Lung (tissue), 12 donors: Measurements from ENCODE around the gene CAPN3. TPM values are rescaled to one million over a fixed set of nuclear protein-coding genes. Genes with fewer than 3 reads are reported as not detected.

Source experiments
- ATAC-seq: fragments of 200-7000 bp; cut with Tn5 transposase; one replicate; pipeline ENCODE4 v1.9.1; 2020; ENCODE audit warnings: moderate number of reproducible peaks; ENCODE audit not compliant: insufficient read depth, low FRiP score
- DNase-seq, 3 donors: peaks; one replicate each; pipeline ENCODE4 v3.0.0-alpha.2; 2013 to 2017
- H3K27ac ChIP-seq, 2 donors: one replicate each; pipeline ENCODE4 v1.5.1; 2013; ENCODE audit warnings: mild to moderate bottlenecking in 2 of 2, moderate library complexity in 2 of 2, control low read depth in 1 of 2, inconsistent platforms in 1 of 2, low read depth in 1 of 2, low read length in 1 of 2
- H3K27me3 ChIP-seq, 3 donors: one replicate each; pipeline ENCODE4 v1.5.1; 2013; ENCODE audit warnings: low read length in 2 of 3; ENCODE audit not compliant: control insufficient read depth in 3 of 3, insufficient read depth in 3 of 3
- H3K36me3 ChIP-seq, 4 donors: one replicate each; pipeline ENCODE4 v1.5.1; 2013; ENCODE audit warnings: low read length in 4 of 4, mild to moderate bottlenecking in 1 of 4, moderate library complexity in 1 of 4; ENCODE audit not compliant: control insufficient read depth in 4 of 4, insufficient read depth in 4 of 4
- H3K4me1 ChIP-seq, 5 donors: one replicate each; pipeline ENCODE4 v1.5.1; 2013; ENCODE audit warnings: low read length in 5 of 5, mild to moderate bottlenecking in 2 of 5, moderate library complexity in 1 of 5; ENCODE audit not compliant: control insufficient read depth in 5 of 5, insufficient read depth in 5 of 5
- H3K4me3 ChIP-seq: one replicate; pipeline ENCODE4 v1.5.1; 2013; ENCODE audit warnings: mild to moderate bottlenecking, control low read depth, moderate library complexity
- H3K9ac ChIP-seq, 2 donors: one replicate each; pipeline ENCODE4 v1.5.1; 2013; ENCODE audit warnings: low read length in 2 of 2, control low read depth in 1 of 2; ENCODE audit not compliant: insufficient read depth in 1 of 2
- H3K9me3 ChIP-seq, 4 donors: one replicate each; pipeline ENCODE4 v1.5.1; 2013; ENCODE audit warnings: low read length in 3 of 4, mild to moderate bottlenecking in 1 of 4, moderate library complexity in 1 of 4; ENCODE audit not compliant: control insufficient read depth in 4 of 4, insufficient read depth in 3 of 4
- CTCF ChIP-seq: IDR thresholded peaks from 2 replicates; pipeline ENCODE4 v1.5.1; 2012; ENCODE audit warnings: mild to moderate bottlenecking; ENCODE audit errors: control extremely low read depth, extremely low read depth
- WGBS, 2 donors: extraction: QIAGEN DNeasy Blood & Tissue Kit; methylation state at CpG; one replicate each; pipeline ENCODE4 v1.1.7; 2013; 5-methylcytosine and 5-hydroxymethylcytosine counted together
- polyA plus RNA-seq, 2 donors: library from polyadenylated mRNA; stranded (reverse); fragments of 200-250 nt; gene quantifications; one replicate each; pipeline ENCODE4 v1.2.1, GENCODE V29; 2013
- total RNA-seq, 2 donors: library from RNA; depleted of rRNA in 1 of 2; stranded (reverse); fragments of >200 nt in 1 of 2; gene quantifications; one replicate each; pipeline ENCODE4 v1.2.1, GENCODE V29; 2014 to 2021
- donor health status: control.
- donor health status: control.
- donor health status: Bipolar disorder and iron deficiency.
- donor health status: healthy.
- donor health status: DM: yes; HTN: yes; CAD: no.

Gene CAPN3
- total and polyA plus RNA-seq, 4 donors, result 12.1 to 56.6 (median 24.7) TPM

DNA sequence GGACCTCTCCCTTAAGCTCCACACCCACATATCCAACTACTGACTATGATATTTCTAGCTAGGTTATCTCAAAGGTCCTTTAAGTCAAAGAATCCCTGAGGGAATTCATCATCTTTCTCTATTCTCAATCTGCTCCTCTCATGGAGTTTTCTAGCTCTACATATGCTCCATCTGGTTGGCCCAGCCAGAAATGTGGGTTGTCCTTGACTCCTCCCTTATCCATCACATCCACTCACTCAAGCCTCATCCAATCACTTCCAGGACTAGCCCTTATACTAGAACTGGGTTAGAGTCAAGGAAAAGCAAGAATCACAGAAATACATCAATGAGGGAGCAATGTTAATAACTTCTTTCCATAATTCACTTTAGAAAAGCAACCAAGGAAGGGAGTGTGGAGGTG lies 86.2 kb downstream of the CAPN3 start:
- Histone ChIP-seq H3K4me3 (no peak overlapping the region), H3K4me1 (peaks cover 0 to 10% (median 0%) of the 10 kb centered on the region in 5 donors), H3K9me3 (no peaks in the 10 kb centered on the region), H3K27ac (no peak overlapping the region), H3K36me3 (peaks cover 30 to 51% (median 40%) of the 10 kb centered on the region in 4 donors), H3K27me3 (no peaks in the 10 kb centered on the region), H3K9ac (no peak overlapping the region)
- TF ChIP-seq CTCF, result no peak
- ATAC-seq (no peak), DNase-seq (no peak)

DNA sequence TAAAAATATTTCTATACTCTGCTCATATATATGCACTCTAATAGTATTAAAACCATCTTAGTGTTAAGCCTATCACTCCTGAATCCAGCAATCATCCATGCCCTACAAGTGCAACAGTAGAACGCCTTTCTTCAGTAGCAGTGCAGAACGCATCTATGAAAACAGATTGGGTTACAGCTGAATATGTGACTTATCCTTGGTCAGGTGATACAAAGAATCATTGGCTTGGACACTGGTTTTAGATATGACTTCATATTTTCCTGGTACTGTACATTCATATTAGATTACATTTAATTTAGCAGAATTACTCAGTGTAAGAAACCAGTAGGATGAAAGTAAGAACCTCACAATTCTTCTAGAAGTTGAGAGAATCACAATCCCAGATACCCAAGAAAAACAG lies 88.3 kb downstream of the CAPN3 start:
- Histone ChIP-seq H3K27ac (peak overlapping the region in 1 of 2 donors; percentile 59), H3K9me3 (no peaks in the 10 kb centered on the region), H3K4me3 (no peak overlapping the region), H3K4me1 (peaks cover 0 to 14% (median 0%) of the 10 kb centered on the region in 5 donors), H3K27me3 (no peaks in the 10 kb centered on the region), H3K36me3 (peaks cover 32 to 59% (median 46%) of the 10 kb centered on the region in 4 donors), H3K9ac (no peak overlapping the region)
- DNase-seq (no peak), ATAC-seq (no peak)
- WGBS, 2 donors, result 95 to 100% methylated on average over 2 of the region's 2 CpGs
- no peak for TF ChIP-seq CTCF

- Histone ChIP-seq H3K4me3 (no peak overlapping the region), H3K27me3 (no peaks in the 10 kb centered on the region), H3K36me3 (peaks cover 32 to 57% (median 46%) of the 10 kb centered on the region in 4 donors), H3K27ac (peak overlapping the region in 1 of 2 donors; percentile 59), H3K9me3 (no peaks in the 10 kb centered on the region), H3K9ac (no peak overlapping the region), H3K4me1 (peaks cover 0 to 14% (median 0%) of the 10 kb centered on the region in 5 donors)
- ATAC-seq (no peak), DNase-seq (no peak)
- WGBS, 2 donors, result 97 to 99% methylated on average over 6 of the region's 6 CpGs
- no peak for TF ChIP-seq CTCF
These were observed 89.0 kb downstream of the CAPN3 start for GRCh38 chr15:42448281-42448680.
